GM18951 (cell line): ENCODE data around the gene TAS1R3.

Source experiments
- POLR2A ChIP-seq: IDR thresholded peaks from 4 replicates; pipeline ENCODE4 v1.6.1; 2011; ENCODE audit warnings: mild to moderate bottlenecking; ENCODE audit not compliant: insufficient read length, insufficient read depth; ENCODE audit errors: extremely low read depth
- in situ Hi-C: fragments of 300-500 bp; cut with MboI; formaldehyde crosslinking; loops from one replicate; pipeline ENCODE4 v1.12.0; 2022; ENCODE audit warnings: low sequenced_read_pairs, mixed read lengths, inconsistent platforms; ENCODE audit not compliant: unreplicated experiment

Gene TAS1R3

GRCh38 chr1:1337793-1338147 is 6.7 kb downstream of the TAS1R3 start:
- in situ Hi-C loops: no loop called here
- TF ChIP-seq POLR2A: no peak

- in situ Hi-C loops: no loop called here
- no peak for TF ChIP-seq POLR2A
Measured at GRCh38 chr1:1338278-1338677, 7.2 kb downstream of the TAS1R3 start.

- TF ChIP-seq POLR2A: no peak
- in situ Hi-C loops: no loop called here
Measured at GRCh38 chr1:1340185-1340584, 9.1 kb downstream of the TAS1R3 start.

GRCh38 chr1:1340791-1341548 is 9.9 kb downstream of the TAS1R3 start:
- no peak for TF ChIP-seq POLR2A

GRCh38 chr1:1341549-1342021 is 10.5 kb downstream of the TAS1R3 start:
- in situ Hi-C loops: no loop called here

More at GRCh38 chr1:1340791-1341548, 9.9 kb downstream of the TAS1R3 start:
- in situ Hi-C loops: no loop called here

GRCh38 chr1:1342061-1342562 is 11.0 kb downstream of the TAS1R3 start:
- in situ Hi-C loops: no loop called here
- TF ChIP-seq POLR2A: no peak

More at GRCh38 chr1:1341549-1342021, 10.5 kb downstream of the TAS1R3 start:
- no peak for TF ChIP-seq POLR2A

- in situ Hi-C loops: no loop called here
- no peak for TF ChIP-seq POLR2A
Measured at GRCh38 chr1:1342584-1343115, 11.6 kb downstream of the TAS1R3 start.

GRCh38 chr1:1343811-1344421 is 12.8 kb downstream of the TAS1R3 start:
- TF ChIP-seq POLR2A: no peak

GRCh38 chr1:1344655-1345361 is 13.7 kb downstream of the TAS1R3 start:
- TF ChIP-seq POLR2A: no peak
- in situ Hi-C loops: no loop called here

More at GRCh38 chr1:1343811-1344421, 12.8 kb downstream of the TAS1R3 start:
- in situ Hi-C loops: no loop called here

GRCh38 chr1:1345384-1345783 is 14.3 kb downstream of the TAS1R3 start:
- no peak for TF ChIP-seq POLR2A
- in situ Hi-C loops: no loop called here

- in situ Hi-C loops: no loop called here
Measured at GRCh38 chr1:1345860-1346500, 14.9 kb downstream of the TAS1R3 start.

GRCh38 chr1:1346501-1346890 is 15.4 kb downstream of the TAS1R3 start:
- TF ChIP-seq POLR2A: no peak
- in situ Hi-C loops: no loop called here

More at GRCh38 chr1:1345860-1346500, 14.9 kb downstream of the TAS1R3 start:
- TF ChIP-seq POLR2A: no peak
